Activated CD8-positive, alpha-beta memory T cell treated with anti-CD3 and anti-CD28 coated beads, Interleukin-2, amount 50 U/mL, for 24 hours (primary cell): ENCODE results near the gene IL20RB.

ENCODE experiments used
- DNase-seq: peaks from one replicate; pipeline ENCODE4 v3.0.0-alpha.2; 2020; ENCODE audit errors: extremely low read depth

Gene IL20RB, protein sequence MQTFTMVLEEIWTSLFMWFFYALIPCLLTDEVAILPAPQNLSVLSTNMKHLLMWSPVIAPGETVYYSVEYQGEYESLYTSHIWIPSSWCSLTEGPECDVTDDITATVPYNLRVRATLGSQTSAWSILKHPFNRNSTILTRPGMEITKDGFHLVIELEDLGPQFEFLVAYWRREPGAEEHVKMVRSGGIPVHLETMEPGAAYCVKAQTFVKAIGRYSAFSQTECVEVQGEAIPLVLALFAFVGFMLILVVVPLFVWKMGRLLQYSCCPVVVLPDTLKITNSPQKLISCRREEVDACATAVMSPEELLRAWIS

DNA sequence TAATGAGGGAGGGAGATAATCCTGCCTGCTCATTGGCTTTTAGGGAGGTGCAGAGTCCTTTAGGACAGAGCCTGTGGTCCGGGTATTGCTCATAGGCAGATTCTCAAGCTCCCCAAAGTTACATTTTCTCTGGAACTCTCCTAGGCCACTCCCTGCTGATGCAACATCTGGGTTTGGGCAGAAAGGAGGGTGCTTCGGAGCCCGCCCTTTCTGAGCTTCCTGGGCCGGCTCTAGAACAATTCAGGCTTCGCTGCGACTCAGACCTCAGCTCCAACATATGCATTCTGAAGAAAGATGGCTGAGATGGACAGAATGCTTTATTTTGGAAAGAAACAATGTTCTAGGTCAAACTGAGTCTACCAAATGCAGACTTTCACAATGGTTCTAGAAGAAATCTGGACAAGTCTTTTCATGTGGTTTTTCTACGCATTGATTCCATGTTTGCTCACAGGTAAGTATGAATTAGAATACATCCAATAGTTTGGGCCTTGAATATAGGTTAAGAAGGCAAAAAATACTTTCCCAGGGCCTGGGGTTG lies at the start of gene IL20RB:
Gene IL20RB (plus strand): TSS at position 233 of the 538 bp plus-strand sequence. CDS start 131 bp downstream, at position 364.
- DNase-seq = no peak

DNA sequence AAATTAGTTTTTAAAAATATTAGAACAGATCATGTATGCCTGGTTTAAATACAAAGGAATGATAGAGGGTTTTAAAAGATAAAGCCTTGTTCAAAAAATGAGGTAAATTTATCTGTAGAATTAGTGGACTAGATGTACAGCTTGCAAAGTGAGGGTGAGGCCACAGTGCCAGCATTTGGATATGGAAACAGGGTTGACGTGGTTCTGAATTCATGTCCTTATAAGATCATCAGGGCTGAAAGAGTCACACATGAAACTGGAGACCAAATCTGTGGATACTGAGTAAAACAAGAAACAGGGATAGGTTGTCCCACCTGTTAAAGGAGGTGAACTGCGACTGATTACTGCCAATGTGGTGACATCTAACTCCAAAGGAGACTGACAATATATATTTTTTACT lies 49.5 kb upstream of the IL20RB start:
- DNase-seq = no peak

DNA sequence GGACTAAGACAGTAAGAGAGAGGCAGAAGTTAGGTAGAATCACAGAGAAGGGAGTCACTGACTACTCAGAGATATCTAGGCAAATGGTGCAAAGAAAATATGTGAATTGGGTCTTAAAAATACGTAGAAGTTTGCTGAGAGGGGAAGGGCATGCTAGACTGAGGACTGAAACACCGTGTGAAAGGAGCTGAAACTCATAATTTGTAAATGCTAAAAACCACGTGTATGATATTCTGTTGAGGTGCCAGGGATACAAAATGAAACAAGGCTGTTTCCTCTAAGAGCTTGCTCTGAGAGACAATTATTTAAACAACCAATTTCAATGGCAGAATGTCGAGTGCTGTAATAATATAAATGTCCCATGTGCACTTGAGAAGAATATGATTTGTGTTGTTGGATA lies 48.6 kb upstream of the IL20RB start:
- DNase-seq = no peak

DNA sequence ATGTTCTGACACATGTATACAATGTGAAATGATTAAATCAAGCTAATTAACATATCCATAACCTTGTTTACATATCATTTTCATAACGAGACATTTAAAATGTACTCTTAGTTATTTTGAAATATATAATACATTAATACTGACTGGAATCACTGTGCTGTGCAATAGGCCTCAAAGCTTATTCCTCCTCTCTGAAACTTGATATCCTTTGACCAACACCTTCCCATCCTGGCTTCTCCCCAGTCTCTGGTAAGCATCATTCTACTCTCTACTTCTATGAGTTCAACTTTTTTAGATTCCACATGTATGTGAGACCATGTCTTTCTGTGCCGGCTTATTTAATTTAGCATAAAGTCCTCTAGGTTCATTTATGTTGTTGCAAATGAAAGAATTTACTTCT lies 47.1 kb upstream of the IL20RB start:
- DNase-seq = no peak

DNA sequence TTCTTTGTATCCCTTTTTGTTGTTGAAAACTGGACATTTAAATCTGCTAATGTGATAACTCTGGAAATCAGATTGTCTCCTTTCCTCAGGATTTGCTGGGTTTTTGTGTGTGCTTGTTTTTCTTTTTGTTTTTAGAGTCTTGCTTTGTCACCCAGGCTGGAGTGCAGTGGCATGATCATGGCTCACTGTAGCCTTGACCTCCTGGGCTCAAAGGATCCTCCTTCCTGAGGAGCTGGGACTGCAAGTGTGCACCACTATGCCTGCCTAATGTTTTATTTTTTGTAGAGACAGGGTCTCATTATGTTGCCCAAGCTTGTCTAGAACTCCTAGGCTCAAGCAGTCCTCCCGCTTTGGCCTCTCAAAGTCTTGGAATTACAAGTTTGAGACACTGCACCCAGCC lies 44.6 kb upstream of the IL20RB start:
- no peak for DNase-seq

DNA sequence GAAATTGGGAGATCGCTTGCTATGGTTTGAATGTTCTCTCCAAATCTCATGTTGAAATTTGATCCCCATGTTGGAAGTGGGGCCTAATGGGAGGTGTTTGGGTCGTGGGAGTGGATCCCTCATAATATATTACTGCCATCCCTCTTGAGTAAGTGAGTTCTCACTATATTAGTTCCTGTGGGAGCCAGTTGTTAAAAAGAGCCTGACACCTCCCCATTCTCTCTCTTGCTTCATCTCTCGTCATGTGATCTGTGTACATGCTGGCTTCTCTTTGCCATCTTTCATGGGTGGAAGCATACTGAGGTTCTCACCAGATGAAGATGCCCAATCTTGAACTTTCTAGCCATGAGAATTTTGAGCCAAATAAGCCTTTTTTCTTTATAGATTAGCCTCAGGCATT lies 43.0 kb upstream of the IL20RB start:
- DNase-seq = no peak

DNA sequence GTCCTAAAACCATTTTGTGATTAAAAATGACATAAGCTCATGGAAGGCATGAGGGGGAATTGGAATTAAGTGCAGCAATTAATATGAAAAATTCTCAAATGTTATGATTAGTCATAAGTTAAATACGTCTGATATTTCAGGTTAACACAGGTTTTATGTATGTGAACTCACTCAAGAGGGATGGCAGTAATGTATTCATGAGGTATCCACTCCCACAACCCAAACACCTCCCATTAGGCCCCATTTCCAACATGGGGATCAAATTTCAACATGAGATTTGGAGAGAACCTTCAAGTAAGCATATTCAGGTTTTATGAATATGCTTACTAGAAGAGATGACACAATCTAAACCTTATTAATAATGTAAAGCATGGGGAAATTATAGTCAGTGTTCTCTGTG lies 41.6 kb upstream of the IL20RB start:
- no peak for DNase-seq

DNA sequence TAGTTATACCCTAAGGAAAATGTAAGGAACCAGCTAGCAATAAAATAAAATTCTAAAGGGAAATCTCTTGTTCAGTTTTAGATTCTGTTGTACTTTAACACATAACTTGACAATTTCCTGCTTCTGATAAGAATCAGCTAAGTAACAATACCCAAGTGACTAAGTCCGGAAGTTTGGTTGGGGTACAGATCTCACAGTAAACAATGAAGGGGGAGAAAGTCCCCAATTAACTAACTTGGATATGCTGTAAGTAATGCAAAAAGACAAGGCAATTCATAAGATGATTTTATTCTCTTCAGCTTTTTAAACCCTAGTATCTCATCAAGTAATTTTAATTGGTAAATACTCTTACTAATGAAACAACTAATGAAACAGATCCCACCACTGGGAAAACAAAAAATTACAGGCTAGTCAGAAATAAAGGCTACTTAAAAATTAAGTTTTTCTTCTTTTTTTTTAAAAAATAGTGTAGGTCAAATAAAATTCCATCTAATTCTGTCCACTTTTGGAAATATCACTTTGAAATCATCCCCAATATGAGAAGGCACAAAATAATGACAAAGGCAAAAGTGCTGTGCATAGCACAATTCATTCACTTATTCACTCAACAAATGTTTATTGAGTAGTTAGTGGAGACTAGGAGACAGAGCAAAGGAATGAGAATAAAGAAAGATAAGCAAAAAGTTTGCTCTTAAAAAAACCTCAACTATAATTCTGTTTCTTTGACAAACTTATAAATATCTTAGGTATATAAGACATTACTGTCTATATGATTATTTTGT lies 37.8 kb upstream of the IL20RB start:
- DNase-seq = no peak

DNA sequence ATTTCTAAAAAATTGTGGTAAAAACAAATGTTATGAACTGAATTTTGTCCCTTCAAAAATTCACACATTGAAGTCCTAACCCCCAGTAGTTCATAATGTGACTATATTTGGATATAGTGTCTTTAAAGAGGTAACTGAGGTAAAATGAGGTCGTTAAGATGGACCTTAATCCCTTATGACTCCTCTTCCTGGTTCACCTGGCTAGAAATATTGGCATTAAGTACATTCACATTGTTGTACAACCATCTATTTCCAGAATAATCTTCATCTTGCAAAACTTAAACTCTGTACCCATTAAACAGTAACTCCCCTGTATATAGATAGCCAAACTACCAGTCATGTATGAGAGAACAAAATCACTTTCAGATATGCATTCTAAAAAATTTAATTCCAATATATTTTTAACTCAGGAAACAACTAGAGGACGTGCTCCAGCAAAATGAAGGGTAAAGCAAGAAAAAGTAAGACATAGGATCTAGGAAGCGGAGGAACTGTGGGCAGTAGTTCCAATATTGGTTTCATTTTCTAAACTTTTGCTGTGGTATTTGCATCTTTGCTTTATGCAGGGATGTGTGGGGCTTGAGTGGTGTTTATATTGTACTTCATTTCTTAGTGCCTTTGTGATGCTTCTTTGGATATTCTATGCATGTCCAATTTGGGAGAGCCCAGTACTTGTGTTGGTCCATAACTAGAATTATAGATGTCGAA lies 36.7 kb upstream of the IL20RB start:
- no peak for DNase-seq

DNA sequence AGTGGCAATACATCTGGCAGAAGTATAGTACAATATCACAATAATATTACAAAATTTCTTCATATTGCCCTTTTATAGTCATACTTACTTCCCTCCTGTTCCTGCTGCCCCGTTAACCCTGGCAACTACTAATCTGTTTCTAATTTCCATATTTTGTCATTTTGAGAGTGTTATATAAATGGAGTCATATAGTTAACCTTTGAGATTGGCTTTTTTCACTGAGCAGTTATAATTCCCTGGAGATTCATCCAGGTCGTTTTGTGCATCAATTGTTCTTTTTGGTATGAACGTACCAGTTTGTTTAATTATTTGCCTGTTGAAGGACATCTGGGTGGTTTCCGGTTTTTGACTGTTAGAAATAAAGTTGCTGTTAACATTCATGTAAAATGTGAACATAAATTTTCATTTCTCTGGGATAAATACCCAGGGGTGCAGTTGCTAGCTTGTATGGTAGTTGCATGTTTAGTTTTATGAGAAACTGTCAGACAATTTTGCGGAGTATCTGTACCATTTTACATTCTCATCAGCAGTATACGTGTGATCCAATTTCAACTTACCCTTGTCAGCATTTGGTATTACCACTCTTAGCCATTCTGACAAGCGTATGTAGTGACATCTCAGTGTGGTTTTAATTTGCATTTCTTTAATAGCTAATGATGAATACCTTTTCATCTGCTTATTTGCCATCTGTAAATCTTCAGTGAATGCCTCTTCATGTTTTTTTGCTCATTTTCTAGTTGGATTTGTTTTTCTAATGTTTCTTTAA lies 32.2 kb upstream of the IL20RB start:
- DNase-seq = no peak

DNA sequence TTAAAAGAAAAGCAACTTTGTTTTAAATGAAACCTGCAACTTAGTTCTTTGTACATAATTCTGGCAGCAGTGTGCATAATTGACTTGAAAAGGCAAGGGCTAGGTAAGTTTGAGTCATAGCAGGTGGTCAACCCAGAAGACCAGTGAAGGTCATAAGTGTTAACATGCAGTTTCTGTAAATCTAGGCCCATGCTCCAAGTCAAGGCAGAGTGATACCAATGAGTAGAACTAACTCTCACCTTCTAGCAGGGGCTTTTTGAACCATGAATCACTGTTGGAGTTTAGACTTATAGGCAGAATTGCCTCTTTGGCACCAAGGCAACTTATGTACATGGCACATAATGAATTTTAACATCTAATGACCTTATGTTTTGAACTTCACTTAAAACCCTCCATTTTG lies 29.5 kb upstream of the IL20RB start:
- no peak for DNase-seq

DNA sequence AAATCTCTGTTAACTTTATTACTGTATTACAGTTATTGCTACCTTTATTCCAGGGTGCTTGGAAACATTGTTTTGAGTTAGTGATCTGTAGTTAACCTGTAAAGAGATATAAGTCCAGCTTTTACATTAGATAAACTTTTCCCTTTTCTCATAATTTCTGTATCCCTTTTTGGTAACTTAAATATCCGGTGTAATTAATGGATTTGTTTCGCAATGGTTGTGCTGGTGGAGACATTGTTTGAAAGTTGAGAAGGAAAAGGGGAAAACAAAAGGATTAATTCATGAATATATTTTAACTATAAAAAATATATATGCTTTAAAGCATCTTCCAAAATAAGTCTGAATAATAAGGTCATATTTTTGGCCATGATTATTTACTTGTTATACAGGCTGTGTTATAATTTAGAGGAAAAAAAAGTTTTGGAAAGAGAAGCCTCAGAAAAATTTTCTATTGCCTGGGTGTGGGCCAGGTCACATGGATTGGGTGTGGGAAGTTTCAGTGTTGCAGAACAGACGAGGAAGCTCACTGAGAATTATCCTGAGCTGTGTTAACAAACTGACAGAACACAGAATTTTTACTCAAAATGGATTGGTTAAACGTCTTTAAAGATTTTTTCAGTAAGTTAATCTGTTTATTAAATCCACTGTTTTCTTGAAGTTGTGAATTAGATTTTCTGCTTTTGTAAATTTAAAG lies 27.7 kb upstream of the IL20RB start:
- no peak for DNase-seq

DNA sequence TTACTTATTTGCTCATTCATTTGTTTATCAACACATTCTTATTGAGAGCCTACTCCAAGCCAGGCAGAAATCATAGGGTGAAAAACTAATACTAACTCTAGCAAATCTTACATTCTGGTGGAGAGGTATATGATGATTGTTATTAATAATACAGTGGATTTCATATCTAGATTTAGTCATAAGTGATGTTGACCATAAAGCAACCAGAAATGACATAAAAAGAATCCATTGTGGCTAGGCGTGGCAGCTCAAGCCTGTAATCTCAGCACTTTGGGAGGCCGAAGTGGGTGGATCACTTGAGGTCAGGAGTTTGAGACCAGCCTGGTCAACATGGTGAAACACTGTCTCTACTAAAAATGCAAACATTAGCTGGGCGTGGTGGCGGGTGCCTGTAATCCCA lies 26.2 kb upstream of the IL20RB start:
- no peak for DNase-seq

DNA sequence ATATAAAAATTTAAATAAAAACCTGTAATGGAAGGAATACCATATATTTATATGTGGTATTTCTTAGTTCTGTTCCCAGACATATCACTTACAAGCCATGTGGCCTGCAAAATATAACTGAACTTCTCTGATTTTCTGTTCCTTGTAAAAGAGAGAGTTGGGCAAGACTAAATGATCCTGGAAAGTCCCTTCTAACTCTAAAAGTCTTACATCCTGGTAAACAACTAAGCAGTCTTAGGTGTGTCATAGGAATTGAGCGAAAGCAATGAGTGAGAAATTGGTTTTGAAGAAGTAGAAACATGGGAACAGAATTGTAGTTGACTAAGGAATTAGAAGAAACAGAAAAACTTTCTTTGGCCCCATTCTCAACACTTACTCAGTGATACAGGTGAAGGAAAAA lies 25.3 kb upstream of the IL20RB start:
- DNase-seq = no peak

DNA sequence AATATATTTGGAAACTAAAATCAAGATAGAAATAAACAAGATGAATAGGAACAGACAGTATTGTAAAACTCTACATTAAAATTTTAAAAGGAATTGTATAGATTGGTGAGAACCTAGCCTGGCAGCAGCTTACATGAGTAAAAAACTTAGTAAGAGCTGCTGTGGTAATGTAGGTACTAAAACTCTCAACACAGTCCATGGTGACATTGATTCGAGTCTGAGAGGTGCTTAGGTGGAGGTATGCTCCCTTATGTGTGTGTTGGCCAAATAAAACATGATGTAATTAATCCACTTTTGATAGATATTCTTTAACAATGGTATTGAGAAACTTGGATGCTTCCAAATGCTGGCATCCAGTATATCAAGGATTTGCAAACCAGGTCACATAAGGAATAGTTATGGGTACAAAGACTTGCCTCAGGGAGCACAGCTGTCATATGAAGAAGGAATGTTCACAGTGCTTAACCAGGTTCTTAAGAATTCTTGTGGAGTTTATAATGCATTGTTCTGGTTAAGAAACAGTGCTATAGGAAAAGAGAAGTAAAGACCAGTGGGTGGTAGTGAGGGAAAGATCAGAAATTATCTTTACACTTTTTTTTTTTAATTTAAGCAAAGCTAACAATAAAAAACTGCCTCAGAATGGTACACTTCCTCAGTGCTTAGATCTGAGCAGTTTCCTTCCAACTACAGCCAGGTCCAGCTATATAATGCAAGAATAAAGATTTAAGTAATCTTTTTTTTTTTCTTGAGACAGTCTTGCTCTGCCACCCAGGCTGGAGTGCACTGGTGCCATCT lies 24.6 kb upstream of the IL20RB start:
- DNase-seq = no peak

DNA sequence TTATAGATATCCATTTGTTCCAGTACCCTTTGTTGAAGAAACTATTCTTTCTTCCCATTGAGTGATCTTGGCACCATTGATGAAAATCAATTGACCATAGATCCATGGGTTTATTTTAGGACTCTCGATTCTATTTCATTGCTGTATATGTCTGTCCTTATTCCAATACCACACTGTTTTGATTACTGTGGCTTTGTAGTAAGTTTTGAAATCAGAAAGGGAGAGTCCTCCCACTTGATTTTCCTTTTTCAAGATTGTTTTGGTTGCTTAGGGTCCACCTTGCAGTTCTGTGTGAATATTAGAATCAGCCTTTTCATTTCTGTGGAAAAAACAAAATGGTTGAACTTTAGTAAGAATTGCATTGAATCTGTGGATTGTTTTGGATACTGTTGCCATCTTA lies 20.6 kb upstream of the IL20RB start:
- DNase-seq = no peak

DNA sequence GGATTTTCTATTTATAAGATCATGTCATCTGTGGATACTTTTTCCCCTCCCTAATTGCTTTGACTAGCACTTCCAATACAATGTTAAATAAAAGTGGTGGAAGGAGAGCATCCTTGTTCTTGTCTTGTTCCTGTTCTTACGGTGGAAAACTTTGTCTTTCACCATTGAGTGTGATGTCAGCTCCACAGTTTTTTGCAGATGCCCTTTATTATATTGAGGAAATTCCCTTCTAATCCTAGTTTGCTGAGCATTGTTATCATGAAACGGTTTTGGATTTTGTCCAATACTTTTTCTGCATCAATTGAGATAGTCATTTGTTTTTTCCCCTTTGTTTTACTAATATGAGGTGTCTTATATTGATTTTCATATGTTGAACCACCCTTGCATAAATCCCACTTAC lies 19.9 kb upstream of the IL20RB start:
- DNase-seq = no peak

DNA sequence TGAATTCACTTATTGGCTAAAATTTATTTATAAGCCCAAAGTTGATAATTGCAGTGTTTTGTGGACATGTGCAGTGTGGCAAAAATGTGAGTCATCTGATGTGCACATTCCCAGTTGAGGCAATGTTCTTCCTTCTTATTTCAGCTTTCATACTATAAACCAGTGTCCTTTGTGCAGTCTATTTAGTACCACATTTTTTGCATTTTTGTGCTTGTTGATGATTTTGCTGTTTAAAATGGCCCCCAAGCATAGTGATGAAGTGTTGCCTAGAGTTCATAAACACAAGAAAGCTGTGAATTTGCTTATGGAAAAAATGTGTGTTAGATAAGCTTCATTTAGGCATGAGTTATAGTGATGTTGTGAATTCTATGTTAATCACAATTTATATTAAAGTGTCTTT lies 19.4 kb upstream of the IL20RB start:
- no peak for DNase-seq

DNA sequence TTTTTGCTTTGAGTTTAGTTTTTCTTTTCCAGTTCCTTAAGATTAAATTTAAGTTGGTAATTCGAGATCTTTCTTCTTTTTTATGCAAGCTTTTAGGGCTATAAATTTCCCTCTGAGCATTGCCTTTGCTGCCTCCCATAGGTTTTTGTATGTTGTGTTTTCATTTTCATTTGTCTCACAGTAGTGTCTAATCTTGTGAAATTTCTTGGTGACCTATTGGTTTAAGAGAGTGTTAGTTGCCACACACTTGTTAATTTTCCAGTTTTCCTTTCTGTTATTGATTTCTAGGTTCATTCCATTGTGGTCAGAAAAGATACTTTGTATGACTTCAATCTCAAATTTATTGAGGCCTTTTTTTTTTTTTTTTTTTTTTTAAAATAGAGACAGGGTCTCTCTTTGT lies 18.3 kb upstream of the IL20RB start:
- DNase-seq = no peak

DNA sequence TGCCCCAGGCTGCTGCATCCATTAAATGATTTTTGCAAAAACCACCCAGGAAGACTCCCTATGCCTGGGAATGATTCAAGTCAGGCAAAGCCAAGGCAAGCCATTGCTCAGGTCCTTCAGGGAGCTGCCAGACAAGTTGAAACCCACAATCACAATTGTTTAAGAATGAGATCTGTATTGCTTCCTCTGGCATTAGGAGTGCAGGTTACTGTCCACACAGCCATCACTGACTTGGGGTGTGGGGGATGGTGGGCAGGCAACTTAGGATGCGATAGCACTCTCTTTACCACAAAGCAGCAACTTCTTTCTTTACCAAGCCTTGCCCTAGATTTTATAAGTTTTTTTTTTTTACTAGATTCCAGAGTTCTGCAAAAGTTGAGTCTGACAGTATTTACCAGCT lies 15.0 kb upstream of the IL20RB start:
- no peak for DNase-seq
